Inflammatory macrophage treated with lipopolysaccharide for 4 hours (primary cell): ENCODE measurements around the gene PRKCG.
"Not testable (repeated sequence)": the region's sequence is repeated elsewhere in the genome, so short reads cannot be mapped to it uniquely, and the experiment has no call there.

Experiments
- DNase-seq: peaks from one replicate; pipeline ENCODE4 v3.0.0-alpha.2; 2020

The PRKCG gene

GRCh38 chr19:53945441-53945840, 63.4 kb downstream of the PRKCG start:
- peak; percentile 30 for DNase-seq

DNA sequence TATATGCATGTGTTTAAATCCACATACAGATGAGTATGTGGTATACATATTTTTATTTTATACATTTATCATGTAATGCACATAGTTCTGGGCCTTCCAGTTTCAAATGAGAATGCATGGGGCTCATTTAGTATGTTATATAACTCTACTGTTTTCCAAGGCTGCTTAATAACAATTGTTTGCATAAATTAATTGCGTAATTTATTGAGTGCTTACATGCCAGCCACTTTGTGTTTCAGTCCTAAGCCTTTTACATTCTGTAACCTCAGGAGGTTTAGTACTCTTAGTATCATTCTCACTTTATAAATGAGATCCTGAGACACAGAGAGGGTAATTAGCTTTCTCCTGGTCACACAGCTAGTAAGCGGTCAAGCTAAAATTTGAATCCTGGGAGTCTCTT, 64.0 kb downstream of the PRKCG start:
- no peak for DNase-seq

GRCh38 chr19:53947624-53948023, 65.6 kb downstream of the PRKCG start:
- DNase-seq = peak; percentile 8

GRCh38 chr19:53948611-53949010, 66.6 kb downstream of the PRKCG start:
- not testable (repeated sequence) for DNase-seq

DNA sequence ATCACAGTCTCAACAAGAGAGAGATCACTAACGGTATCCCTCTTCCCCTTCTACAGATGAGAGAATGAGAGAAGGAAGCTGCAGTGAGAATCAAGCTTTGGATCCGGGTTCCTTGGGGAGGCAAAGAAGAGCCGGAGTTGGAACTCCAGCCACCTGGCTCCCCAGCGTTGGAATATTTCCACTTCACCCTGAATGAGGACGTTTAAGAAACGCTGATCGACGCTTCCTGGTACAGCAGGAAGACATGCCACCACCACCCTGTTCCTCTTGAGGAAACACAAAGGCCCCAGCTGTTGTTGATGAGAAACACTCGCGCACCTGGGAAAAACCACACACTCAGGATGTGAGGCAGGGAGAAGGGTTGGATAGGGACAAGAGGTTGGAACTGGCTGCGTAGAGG, 69.4 kb downstream of the PRKCG start:
- no peak for DNase-seq

DNA sequence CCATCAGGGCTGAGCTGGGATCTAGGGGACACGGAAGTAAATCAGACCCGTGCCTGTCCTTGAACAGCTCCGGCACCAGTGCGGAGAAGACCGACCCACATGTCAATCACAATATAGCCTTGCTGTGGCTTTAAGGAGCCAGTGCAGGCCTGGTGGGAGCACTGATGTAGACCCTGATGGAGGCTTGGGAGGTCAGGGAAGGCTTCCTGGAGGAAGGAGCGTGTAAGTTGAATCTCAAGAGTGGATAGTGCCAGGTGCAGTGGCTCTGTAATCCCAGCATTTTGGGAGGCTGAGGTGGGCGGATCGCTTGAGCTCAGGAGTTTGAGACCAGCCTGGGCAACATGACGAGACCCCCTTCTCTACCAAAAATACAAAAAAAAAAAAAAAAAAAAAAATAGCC, 70.0 kb downstream of the PRKCG start:
- no peak for DNase-seq

DNA sequence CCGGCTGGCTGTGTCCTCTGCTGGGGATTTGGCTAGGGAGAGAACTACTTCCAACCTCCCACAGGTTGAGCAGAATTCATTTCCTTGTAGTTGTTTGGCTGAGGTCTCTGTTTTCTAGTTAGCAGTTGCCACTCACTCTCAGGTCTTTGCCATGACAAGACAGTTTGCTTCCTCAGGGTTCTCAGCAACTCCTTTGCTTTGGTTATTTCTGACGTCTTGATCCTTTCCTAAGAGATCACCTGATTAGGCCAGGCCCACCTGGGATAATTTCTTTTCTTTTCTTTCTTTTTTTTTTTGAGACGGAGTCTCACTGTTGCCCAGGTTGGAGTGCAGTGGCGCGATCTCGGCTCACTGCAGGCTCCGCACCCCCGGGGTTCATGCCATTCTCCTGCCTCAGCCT, 71.4 kb downstream of the PRKCG start:
- no peak for DNase-seq
